ENCODE results near the gene PHYHD1.

GRCh38 chr9:128893354-128893753 is 27.4 kb upstream of the PHYHD1 start:
- TF ChIP-seq TCF7L2 (IDR thresholded peaks at IDR 0.05; ENCODE audit: borderline replicate concordance, extremely low read depth, insufficient read depth, insufficient read length): no peak
- TF ChIP-seq, protein P1, sequence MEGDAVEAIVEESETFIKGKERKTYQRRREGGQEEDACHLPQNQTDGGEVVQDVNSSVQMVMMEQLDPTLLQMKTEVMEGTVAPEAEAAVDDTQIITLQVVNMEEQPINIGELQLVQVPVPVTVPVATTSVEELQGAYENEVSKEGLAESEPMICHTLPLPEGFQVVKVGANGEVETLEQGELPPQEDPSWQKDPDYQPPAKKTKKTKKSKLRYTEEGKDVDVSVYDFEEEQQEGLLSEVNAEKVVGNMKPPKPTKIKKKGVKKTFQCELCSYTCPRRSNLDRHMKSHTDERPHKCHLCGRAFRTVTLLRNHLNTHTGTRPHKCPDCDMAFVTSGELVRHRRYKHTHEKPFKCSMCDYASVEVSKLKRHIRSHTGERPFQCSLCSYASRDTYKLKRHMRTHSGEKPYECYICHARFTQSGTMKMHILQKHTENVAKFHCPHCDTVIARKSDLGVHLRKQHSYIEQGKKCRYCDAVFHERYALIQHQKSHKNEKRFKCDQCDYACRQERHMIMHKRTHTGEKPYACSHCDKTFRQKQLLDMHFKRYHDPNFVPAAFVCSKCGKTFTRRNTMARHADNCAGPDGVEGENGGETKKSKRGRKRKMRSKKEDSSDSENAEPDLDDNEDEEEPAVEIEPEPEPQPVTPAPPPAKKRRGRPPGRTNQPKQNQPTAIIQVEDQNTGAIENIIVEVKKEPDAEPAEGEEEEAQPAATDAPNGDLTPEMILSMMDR (IDR thresholded peaks at IDR 0.05 in 2 of 3, conservative IDR thresholded peaks at IDR 0.05 in 1 of 3; ENCODE audit: borderline replicate concordance in 1 of 3, insufficient read depth in 1 of 3, low read depth in 2 of 3, low read length in 2 of 3): no peak
- no peak for TF ChIP-seq POLR2AphosphoS5 (IDR thresholded peaks at IDR 0.05; ENCODE audit: low read depth, low read length)
- no peak for TF ChIP-seq EZH2 (IDR thresholded peaks at IDR 0.05)

Measured in HCT116 (cell line).